Endothelial cell of umbilical vein (primary cell): ENCODE results near the gene CERCAM.

Source experiments
- EZH2 ChIP-seq: IDR thresholded peaks from 2 replicates; pipeline ENCODE4 v1.6.1; 2012; ENCODE audit warnings: borderline replicate concordance, low read depth, mild to moderate bottlenecking, moderate library complexity, low read length, inconsistent platforms; ENCODE audit not compliant: severe bottlenecking
- TF ChIP-seq, protein P1 (sequence below), 2 donors: IDR thresholded peaks; 1 replicate in 1 of 2; 2 replicates in 1 of 2; pipeline ENCODE4 v1.5.1; 2011; ENCODE audit warnings: low read length in 2 of 2, mild to moderate bottlenecking in 2 of 2, moderate library complexity in 2 of 2, control low read depth in 1 of 2, inconsistent platforms in 1 of 2, low read depth in 1 of 2; ENCODE audit not compliant: insufficient read depth in 1 of 2; ENCODE audit errors: extremely low read depth in 1 of 2

DNA sequence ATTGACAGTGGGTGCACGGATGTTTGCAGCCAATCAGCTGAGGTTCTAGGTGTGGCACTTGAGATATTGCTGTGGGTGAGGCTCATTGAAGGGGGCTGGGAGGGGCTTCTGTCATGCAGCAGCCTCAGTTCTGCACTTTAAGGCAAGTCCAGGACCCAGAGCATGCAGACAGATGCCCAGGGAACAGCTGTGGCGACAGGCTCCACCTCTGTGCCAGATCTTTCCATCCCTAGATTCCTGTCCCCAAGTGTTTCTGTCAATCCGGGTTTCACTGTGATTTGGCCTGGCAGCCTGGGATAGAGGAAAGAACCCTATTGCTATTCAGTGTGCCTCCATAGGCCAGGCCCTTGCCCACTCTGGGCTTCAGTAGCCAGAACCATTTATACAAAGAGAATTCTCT is 20.8 kb upstream of the CERCAM start:
- TF ChIP-seq, protein P1, sequence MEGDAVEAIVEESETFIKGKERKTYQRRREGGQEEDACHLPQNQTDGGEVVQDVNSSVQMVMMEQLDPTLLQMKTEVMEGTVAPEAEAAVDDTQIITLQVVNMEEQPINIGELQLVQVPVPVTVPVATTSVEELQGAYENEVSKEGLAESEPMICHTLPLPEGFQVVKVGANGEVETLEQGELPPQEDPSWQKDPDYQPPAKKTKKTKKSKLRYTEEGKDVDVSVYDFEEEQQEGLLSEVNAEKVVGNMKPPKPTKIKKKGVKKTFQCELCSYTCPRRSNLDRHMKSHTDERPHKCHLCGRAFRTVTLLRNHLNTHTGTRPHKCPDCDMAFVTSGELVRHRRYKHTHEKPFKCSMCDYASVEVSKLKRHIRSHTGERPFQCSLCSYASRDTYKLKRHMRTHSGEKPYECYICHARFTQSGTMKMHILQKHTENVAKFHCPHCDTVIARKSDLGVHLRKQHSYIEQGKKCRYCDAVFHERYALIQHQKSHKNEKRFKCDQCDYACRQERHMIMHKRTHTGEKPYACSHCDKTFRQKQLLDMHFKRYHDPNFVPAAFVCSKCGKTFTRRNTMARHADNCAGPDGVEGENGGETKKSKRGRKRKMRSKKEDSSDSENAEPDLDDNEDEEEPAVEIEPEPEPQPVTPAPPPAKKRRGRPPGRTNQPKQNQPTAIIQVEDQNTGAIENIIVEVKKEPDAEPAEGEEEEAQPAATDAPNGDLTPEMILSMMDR (IDR thresholded peaks at IDR 0.05; ENCODE audit: extremely low read depth in 1 of 2, insufficient read depth in 1 of 2, low read depth in 1 of 2, low read length in 2 of 2) = no peak
- TF ChIP-seq EZH2 = no peak
